ENCODE measurements around the gene AHCYL1.
"Not testable (repeated sequence)": the region's sequence is repeated elsewhere in the genome, so short reads cannot be mapped to it uniquely, and the experiment has no call there.

AHCYL1 gene

DNA sequence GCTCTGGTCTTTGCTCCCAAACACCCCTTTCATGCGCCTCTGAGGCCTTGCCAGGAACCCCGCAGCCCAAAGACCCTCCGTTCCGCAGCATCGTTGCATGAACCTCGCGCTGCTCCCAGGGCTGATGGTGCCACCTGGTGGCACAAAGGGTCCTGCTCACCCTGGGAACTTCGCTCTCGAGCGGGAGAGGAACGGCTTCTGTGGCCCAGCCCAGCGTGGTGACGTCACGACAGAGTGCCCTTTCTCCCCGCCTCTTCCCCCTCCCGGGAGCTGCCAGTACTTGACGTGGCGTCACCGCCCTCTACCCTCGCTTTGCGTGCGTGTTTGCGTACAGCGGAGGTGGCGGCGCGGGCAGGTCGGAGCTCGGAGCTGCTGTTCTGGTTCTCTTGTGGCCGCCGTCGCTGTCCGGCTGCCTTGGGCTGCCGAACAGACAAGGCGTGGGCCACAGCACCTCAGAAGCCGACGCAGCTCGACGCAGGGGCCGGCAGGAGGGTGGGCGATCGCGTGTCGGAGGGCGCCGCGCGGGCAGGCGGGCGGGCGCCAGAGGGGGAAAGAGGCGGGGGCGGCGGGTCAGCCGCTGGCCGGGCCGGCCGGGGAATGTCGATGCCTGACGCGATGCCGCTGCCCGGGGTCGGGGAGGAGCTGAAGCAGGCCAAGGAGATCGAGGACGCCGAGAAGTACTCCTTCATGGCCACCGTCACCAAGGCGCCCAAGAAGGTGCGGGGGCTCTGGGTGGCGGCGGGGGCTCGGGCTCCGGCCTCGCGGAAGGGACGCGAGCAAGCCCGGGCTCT, at the start of gene AHCYL1:
Gene AHCYL1, plus strand, starts transcription at position 310 of the 791 bp plus-strand sequence. Its CDS starts 288 bp downstream, at position 598.
- peak; percentile 85 for DNase-seq

DNA sequence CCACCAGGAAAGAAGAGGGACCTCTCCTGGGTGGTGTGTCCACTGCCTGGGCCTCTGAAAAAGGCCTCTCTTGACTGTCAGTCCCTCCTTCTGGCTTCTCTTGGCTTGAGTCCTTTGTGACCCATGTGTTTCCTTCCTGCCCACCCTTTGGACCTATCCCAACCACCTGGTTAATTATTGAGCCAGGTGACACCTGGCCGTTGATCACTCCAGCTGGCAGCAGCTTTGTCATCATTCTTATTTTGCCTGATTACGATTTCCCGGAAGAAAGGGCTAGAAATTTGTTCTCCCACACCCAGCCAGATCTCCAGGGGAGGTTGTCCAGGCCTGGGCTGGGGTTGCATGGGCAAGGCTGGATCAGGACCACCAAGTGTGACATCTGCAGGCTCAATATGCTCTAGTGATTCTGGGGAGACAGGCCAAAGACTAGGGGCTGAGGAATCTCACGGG, 49.1 kb upstream of the AHCYL1 start:
- no peak for DNase-seq

- DNase-seq, result no peak
Measured at GRCh38 chr1:109937738-109938137, 46.8 kb upstream of the AHCYL1 start.

DNA sequence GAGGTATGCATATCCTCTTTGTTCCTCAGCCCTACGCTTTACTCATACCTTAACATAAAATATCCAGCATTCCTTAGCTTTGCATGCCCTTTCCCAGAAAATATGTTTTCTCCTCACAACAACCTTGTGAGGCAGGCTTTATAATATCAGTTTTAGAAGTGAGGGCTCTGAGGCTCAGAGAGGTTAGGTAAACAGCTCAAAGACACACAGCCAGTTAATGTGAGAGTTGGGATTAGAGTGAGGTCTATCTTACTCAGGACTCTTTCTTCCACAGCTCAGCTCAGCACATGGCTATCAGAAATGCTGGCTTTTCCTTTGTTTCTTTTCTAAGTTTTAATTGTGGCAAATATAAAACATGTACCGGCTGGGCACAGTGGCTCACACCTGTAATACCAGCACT, 46.0 kb upstream of the AHCYL1 start:
- DNase-seq, result no peak

DNA sequence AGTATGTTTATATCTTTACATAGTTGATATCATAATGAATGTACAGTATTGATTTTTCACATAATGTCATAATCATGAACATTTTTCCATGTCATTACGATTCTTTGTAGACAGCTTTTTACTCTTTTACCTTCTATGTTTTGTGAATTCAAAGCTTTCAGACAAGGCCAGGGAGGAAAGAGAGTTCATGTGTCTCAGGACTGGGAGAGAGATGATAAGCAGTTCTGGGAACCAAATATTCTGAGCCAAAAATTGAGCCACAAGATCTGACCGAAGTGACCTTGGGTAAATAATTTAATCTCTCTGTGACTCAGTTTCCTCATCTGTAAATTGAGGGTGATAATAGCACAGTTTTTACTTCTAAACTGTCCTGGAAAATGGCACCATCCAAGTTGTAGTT, 42.1 kb upstream of the AHCYL1 start:
- DNase-seq, result no peak

DNA sequence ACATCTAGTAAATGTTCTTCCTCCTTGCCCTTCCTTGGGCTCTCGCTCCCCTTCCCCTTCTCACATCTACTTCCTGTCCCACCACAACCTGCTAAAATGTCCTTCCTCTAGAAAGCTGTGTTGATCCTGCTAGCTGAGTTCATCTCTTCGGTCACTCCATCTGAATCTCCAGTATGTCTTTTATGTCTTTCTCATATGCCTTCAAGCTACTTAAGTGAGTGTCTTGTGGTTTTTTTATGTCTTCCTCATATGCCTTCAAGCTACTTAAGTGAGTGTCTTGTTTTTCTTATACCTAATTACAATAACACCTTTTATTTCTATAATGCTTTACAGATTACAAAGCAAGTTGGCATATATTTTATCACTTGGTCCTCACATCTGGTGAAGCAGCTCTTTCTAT, 40.0 kb upstream of the AHCYL1 start:
- no peak for DNase-seq

DNA sequence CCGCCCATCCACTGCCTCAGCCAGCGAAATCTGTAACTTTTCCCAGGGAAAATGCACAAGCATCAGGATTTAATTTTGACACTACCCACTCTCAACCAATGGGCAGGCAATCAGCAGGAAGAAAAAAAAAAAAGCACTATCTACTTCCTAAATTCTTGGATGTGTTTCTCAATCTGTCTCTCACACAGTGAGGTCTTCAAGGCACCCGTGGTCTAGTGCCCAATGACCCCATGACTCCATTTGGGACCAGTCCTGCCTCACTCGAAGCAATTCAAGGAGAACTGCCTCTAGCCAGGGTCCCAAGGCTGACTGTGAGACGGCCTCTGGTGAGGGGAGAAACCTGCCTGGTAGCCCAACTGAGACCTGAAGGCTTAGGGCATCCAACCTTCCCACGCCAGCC, 38.1 kb upstream of the AHCYL1 start:
- no peak for DNase-seq

- no peak for DNase-seq
Measured at GRCh38 chr1:109947582-109948284, 36.8 kb upstream of the AHCYL1 start.

- no peak for DNase-seq
Measured at GRCh38 chr1:109948285-109948630, 36.3 kb upstream of the AHCYL1 start.

DNA sequence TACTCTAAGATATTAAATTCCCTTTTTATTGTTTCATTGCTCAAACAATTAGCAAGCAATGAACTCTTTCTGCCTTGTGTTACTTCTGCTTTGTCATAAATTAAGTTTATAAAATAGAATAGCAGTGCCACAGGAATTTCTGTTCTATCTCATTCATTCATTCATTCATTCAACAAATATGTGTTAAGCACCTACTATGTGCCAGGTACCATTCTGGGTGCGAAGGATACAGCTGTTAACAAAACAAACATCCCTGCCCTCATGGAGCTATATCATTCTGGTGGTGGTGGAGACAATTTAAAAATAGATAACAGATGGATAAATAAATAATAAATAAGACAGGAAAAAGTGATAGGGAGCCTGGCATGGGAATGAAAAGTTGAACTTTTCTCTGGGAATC, 34.5 kb upstream of the AHCYL1 start:
- no peak for DNase-seq

- no peak for DNase-seq
Measured at GRCh38 chr1:109950509-109950908, 34.1 kb upstream of the AHCYL1 start.

- DNase-seq, result not testable (repeated sequence)
Measured at GRCh38 chr1:109951501-109951900, 33.1 kb upstream of the AHCYL1 start.

- DNase-seq, result no peak
Measured at GRCh38 chr1:109954041-109954512, 30.5 kb upstream of the AHCYL1 start.

DNA sequence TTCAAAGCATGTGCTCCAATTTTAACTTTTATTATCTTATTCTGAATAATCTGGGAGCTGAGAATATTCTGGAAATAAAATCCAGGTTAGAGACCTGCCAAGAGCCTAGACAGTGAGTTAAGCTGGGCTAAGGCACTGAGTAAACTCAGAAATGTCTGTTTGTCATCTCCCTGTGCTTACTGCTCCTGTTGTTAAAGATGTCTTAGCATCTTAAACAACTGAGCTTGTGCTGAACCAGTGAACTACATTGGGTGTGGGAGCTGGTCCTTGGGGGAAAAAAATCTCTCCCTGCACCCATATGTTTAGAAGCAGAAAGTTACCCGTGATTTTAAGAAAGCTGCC, 25.0 kb upstream of the AHCYL1 start:
- DNase-seq, result no peak

DNA sequence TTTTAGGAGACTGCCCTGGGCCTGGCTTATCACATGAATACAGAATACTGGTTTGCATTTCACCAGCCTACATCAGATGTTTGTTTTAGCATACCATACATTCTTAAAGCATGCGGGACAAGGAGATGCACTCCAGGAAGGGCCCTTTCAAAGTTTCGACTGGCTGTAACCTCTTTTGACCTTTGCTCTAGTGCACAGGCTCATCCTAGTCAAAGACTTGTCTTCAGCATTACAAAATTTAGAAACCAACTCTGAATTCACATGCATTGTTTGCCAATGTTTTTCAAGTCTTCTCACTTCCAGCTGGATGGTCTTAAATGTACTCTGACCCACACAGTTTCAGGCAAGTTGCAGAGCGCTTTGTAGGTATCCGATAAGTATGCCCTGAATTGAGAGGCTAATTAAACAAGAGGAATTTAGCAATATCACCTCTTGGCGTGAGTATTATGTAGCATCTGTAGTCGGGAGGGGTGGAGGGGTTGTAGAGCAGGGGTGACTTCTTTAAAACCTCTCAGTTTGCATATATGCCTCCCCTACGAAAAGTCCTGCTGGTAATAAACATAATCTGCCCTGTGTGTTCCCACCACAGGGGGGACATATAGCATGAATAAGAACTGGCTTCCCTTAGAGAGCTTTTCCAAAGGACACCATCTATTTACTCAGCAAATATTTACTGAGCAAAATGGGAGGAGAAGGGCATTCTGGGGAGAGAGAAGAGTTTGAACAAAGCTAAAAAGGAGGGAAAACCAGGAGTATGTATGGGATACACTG, 24.4 kb upstream of the AHCYL1 start:
- DNase-seq, result no peak

DNA sequence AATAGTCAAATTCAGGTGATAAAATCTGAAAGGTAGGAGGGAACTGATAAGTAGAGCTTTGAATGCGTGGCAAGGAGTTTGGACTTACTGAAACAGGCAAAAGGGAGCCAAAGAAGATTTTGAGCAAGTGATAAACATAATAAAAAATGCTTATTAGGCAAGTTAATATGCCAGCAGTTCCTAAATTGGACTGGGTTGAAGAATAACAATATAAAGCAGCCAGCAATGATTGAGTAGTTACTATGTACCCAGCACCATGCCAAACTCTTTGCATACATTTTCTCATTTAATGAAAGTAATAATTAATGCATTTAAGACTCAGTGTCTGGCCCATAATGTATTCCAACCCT, 23.8 kb upstream of the AHCYL1 start:
- no peak for DNase-seq

DNA sequence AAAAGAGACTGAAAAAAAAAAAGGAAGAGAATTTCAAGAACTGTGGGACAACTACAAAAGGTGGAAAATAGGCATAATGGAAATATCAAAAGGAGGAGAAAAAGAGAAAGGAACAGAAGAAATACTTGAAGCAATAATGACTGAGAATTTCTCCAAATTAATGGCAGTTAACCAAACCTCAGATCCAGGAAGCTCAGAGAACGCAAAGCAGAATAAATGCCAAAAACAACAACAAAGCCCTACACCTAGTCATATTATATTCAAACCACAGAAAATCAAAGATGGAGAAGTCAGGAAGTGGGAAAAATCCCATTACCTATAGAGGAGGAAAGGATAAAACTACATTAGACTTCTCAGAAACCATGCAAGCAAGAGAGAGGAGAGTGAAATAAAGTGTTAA, 20.7 kb upstream of the AHCYL1 start:
- DNase-seq, result no peak

- DNase-seq, result no peak
Measured at GRCh38 chr1:109969146-109969829, 15.3 kb upstream of the AHCYL1 start.

DNA sequence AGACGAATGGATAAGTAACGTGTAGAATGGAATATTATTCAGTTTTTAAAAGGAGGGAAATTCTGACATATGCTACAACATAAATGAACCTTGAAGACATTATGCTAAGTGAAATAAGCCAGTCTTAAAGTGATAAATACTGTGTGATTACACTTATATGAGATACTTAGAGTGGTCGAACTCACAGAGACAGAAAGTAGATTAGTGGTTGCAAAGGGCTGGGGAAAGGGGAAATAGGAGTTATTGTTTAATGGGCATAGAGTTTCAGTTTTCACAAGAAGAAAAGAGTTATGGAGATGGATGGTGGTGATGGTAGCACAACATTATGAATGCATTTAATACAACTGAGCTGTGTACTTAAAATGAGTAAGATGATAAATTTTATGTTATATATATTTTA, 14.7 kb upstream of the AHCYL1 start:
- no peak for DNase-seq

DNA sequence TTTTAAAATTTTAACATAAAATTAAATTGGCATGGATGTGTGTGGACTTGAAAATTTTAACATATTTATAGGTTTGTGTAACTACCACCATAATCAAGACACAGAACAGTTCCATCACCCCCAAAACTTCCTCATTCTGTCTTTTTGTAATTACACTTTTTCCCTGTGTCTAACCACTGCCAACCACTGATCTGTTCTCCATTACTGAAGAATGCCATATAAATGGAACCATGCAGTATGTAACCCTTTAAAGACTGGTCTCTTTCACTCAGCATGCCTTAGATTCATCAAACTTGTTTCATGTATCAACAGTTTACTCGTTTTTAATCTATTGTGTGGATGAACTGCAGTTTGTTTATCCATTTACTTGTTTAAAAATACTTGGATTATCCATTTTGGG, 13.0 kb upstream of the AHCYL1 start:
- DNase-seq, result no peak

- DNase-seq, result no peak
Measured at GRCh38 chr1:109974191-109974590, 10.4 kb upstream of the AHCYL1 start.

DNA sequence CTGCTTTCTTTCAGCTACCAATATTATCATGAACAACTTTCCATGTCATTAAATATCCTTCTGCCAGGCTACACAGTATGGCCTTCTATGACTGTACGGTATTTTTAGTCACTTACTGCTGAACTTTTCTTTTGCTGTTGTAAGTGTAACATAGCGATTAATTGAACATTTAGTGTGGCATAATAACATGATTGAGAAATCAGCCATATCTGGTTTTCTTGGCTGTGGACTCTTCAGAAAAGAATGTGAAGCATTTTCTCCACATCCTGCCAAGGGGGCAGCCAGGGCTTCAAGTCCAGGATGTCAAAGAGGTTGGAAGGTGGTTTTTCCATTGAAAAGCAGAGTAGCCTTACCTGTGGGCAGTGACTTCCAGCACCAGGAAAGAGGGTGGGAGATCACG, 8.8 kb upstream of the AHCYL1 start:
- no peak for DNase-seq

DNA sequence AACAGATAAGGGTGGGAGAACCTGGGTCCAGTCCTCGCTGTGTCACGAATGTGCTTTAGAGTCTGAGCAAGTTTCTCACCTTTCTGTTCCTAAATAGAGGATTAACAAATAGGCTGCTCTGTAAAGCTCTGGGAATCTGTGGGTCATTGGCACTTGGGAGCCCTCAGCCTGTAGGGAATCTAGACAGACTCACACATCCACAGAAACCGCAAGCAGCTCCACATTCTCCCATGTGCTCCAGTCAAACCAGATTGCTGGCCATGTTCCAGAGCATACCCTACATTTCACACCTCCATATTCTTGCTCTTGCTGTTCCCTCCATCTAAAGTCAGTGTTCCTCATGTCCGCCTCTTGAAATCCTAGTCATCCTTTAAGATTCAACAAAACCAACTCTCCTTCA, 7.8 kb upstream of the AHCYL1 start:
- DNase-seq, result no peak

All from SIG-M5 (cell line).